Measurements from ENCODE around the gene GPR61. TPM values are rescaled to one million over a fixed set of nuclear protein-coding genes. Genes with fewer than 3 reads are reported as not detected.

Gene GPR61
- total RNA-seq, 1 donor from 2014 or later: not detected

GRCh38 chr1:109513110-109513710, 26.5 kb upstream of the GPR61 start:
- TF ChIP-seq, protein P1, sequence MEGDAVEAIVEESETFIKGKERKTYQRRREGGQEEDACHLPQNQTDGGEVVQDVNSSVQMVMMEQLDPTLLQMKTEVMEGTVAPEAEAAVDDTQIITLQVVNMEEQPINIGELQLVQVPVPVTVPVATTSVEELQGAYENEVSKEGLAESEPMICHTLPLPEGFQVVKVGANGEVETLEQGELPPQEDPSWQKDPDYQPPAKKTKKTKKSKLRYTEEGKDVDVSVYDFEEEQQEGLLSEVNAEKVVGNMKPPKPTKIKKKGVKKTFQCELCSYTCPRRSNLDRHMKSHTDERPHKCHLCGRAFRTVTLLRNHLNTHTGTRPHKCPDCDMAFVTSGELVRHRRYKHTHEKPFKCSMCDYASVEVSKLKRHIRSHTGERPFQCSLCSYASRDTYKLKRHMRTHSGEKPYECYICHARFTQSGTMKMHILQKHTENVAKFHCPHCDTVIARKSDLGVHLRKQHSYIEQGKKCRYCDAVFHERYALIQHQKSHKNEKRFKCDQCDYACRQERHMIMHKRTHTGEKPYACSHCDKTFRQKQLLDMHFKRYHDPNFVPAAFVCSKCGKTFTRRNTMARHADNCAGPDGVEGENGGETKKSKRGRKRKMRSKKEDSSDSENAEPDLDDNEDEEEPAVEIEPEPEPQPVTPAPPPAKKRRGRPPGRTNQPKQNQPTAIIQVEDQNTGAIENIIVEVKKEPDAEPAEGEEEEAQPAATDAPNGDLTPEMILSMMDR (conservative IDR thresholded peaks at IDR 0.05): no peak
- Mint-ChIP-seq H3K27ac (ENCODE audit: unreplicated experiment) (no peak overlapping the region), H3K4me1 (peaks cover 19% of the 10 kb centered on the region), H3K27me3 (ENCODE audit: low read depth) (peaks cover 34% of the 10 kb centered on the region), H3K4me3 (no peak overlapping the region), H3K36me3 (ENCODE audit: low read depth) (no peaks in the 10 kb centered on the region), H3K9me3 (no peaks in the 10 kb centered on the region)
- DNase-seq (ENCODE audit: low read depth, low spot score): no peak

DNA sequence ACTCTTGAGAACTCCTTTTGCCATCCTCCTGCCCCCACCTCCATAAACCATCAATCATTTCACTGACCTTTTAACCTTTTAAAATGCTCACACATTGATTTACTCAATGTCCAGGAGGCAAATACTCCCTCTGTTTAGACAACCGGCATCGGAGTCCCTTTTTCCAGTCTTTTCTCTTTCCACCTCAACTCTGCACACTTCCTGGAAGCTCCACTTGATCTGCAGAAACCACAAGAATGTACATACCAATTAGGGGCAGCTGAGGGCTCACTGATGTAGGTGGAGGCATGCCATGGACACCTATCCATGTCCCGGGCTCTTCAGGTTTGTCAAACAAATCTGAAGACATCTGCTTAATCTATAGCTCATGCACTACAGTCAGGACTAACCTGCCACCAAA, 24.8 kb upstream of the GPR61 start:
- H3K4me3 Mint-ChIP-seq: no peak overlapping the region
- no peak overlapping the region for H3K27ac Mint-ChIP-seq (ENCODE audit: unreplicated experiment)
- H3K4me1 Mint-ChIP-seq: peaks cover 6% of the 10 kb centered on the region
- peaks cover 30% of the 10 kb centered on the region for H3K27me3 Mint-ChIP-seq (ENCODE audit: low read depth)
- TF ChIP-seq, protein P1 (conservative IDR thresholded peaks at IDR 0.05): no peak
- H3K36me3 Mint-ChIP-seq (ENCODE audit: low read depth): no peaks in the 10 kb centered on the region
- no peaks in the 10 kb centered on the region for H3K9me3 Mint-ChIP-seq
- DNase-seq (ENCODE audit: low read depth, low spot score): no peak

- peaks cover 20% of the 10 kb centered on the region for H3K27me3 Mint-ChIP-seq (ENCODE audit: low read depth)
Observed at GRCh38 chr1:109516872-109517271, 22.8 kb upstream of the GPR61 start.

DNA sequence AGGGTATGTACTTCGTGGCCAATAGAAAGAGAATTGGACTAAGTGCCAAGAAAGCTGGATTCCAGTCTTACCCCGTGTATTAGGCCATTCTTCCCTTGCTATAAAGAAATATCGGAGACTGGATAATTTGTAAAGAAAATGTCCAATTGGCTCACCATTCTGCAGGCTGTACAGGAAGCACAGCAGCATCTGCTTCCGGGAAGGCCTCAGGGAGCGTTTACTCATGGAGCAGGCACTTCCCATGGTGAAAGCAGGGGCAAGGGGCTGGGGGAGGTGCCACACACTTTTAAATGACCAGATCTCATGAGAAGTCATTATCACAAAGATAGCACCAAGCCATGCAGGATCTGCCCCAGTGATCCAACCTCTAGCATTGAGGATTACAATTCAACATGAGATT, 22.3 kb upstream of the GPR61 start:
- H3K27me3 Mint-ChIP-seq (ENCODE audit: low read depth): peaks cover 22% of the 10 kb centered on the region
- no peak for DNase-seq (ENCODE audit: low read depth, low spot score)
- no peak overlapping the region for H3K4me3 Mint-ChIP-seq
- TF ChIP-seq, protein P1 (conservative IDR thresholded peaks at IDR 0.05): no peak
- no peak overlapping the region for H3K27ac Mint-ChIP-seq (ENCODE audit: unreplicated experiment)
- H3K36me3 Mint-ChIP-seq (ENCODE audit: low read depth): no peaks in the 10 kb centered on the region
- no peaks in the 10 kb centered on the region for H3K9me3 Mint-ChIP-seq
- H3K4me1 Mint-ChIP-seq: no peaks in the 10 kb centered on the region

More at GRCh38 chr1:109516872-109517271, 22.8 kb upstream of the GPR61 start:
- Mint-ChIP-seq H3K4me3 (no peak overlapping the region), H3K36me3 (ENCODE audit: low read depth) (no peaks in the 10 kb centered on the region), H3K27ac (ENCODE audit: unreplicated experiment) (no peak overlapping the region), H3K9me3 (no peaks in the 10 kb centered on the region), H3K4me1 (no peaks in the 10 kb centered on the region)
- TF ChIP-seq, protein P1 (conservative IDR thresholded peaks at IDR 0.05): no peak
- DNase-seq (ENCODE audit: low read depth, low spot score): no peak

GRCh38 chr1:109521002-109521951, 18.4 kb upstream of the GPR61 start:
- H3K27ac Mint-ChIP-seq (ENCODE audit: unreplicated experiment): no peak overlapping the region
- no peaks in the 10 kb centered on the region for H3K4me1 Mint-ChIP-seq
- TF ChIP-seq, protein P1 (conservative IDR thresholded peaks at IDR 0.05): no peak
- no peaks in the 10 kb centered on the region for H3K36me3 Mint-ChIP-seq (ENCODE audit: low read depth)
- H3K27me3 Mint-ChIP-seq (ENCODE audit: low read depth): peaks cover 21% of the 10 kb centered on the region
- DNase-seq (ENCODE audit: low read depth, low spot score): no peak
- no peaks in the 10 kb centered on the region for H3K9me3 Mint-ChIP-seq
- H3K4me3 Mint-ChIP-seq: no peak overlapping the region
